Liver (tissue), 3 donors: ENCODE data around the gene ZW10.

Source experiments
- EGR1 ChIP-seq, 2 donors: IDR thresholded peaks; 2 replicates each; pipeline ENCODE4 v1.6.1; 2016 to 2018; ENCODE audit warnings: antibody characterized with exemption in 2 of 2, low read depth in 2 of 2
- HNF4G ChIP-seq: IDR thresholded peaks from 2 replicates; pipeline ENCODE4 v1.6.1; 2016; ENCODE audit warnings: antibody characterized with exemption
- JUND ChIP-seq, 2 donors: IDR thresholded peaks; 2 replicates each; pipeline ENCODE4 v1.6.1; 2016; ENCODE audit warnings: antibody characterized with exemption in 2 of 2
- RAD21 ChIP-seq, 2 donors: IDR thresholded peaks; 2 replicates each; pipeline ENCODE4 v1.6.1; 2016; ENCODE audit warnings: antibody characterized with exemption in 2 of 2, mild to moderate bottlenecking in 2 of 2
- SP1 ChIP-seq: IDR thresholded peaks from 2 replicates; pipeline ENCODE4 v1.6.1; 2018; ENCODE audit warnings: antibody characterized with exemption, mild to moderate bottlenecking
- TAF1 ChIP-seq: conservative IDR thresholded peaks from 2 replicates; pipeline ENCODE4 v1.6.1; 2016; ENCODE audit warnings: antibody characterized with exemption, mild to moderate bottlenecking
- YY1 ChIP-seq: IDR thresholded peaks from 2 replicates; pipeline ENCODE4 v1.6.1; 2016; ENCODE audit warnings: antibody characterized with exemption, mild to moderate bottlenecking
- TF ChIP-seq, protein P1 (sequence below): fragments of 150-350 bp; IDR thresholded peaks from 2 replicates; pipeline ENCODE4 v1.5.1; 2017; ENCODE audit warnings: improper control_type of control experiment, low read depth, low read length; ENCODE audit not compliant: missing input control
- TF ChIP-seq, protein P2 (sequence below): IDR thresholded peaks from 2 replicates; pipeline ENCODE4 v1.6.1; 2016; ENCODE audit warnings: antibody characterized with exemption
- donor health status: healthy.
- donor health status: healthy.

DNA sequence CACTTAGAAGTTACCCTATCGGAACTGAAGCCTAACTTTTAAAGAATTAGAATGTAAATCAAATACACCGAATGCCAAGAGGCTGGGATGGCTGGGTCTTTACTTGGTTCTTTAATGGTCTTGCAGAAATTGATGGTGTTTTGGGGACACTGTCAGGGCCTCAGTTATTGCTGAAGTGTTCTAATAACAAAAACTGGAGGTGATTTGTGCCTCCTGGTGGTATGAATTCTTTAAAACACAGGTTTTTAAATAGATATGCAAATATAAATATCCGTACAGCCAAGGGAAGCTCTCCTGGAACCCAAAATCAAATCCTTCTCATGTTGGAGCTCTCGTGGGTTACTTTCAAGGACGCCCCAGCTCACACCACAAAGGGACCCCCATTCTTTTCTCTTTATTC is 48.1 kb downstream of the ZW10 start:
- TF ChIP-seq, protein P1, sequence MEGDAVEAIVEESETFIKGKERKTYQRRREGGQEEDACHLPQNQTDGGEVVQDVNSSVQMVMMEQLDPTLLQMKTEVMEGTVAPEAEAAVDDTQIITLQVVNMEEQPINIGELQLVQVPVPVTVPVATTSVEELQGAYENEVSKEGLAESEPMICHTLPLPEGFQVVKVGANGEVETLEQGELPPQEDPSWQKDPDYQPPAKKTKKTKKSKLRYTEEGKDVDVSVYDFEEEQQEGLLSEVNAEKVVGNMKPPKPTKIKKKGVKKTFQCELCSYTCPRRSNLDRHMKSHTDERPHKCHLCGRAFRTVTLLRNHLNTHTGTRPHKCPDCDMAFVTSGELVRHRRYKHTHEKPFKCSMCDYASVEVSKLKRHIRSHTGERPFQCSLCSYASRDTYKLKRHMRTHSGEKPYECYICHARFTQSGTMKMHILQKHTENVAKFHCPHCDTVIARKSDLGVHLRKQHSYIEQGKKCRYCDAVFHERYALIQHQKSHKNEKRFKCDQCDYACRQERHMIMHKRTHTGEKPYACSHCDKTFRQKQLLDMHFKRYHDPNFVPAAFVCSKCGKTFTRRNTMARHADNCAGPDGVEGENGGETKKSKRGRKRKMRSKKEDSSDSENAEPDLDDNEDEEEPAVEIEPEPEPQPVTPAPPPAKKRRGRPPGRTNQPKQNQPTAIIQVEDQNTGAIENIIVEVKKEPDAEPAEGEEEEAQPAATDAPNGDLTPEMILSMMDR, result no peak
- TF ChIP-seq JUND (IDR thresholded peaks at IDR 0.05) (no peak), SP1 (no peak), RAD21 (IDR thresholded peaks at IDR 0.05) (no peak), TAF1 (no peak), EGR1 (IDR thresholded peaks at IDR 0.05; ENCODE audit: low read depth in 2 of 2) (no peak), YY1 (no peak), HNF4G (no peak)
- TF ChIP-seq, protein P2, sequence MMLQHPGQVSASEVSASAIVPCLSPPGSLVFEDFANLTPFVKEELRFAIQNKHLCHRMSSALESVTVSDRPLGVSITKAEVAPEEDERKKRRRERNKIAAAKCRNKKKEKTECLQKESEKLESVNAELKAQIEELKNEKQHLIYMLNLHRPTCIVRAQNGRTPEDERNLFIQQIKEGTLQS, result no peak
